Neural crest cell (in vitro differentiated cells): ENCODE results near the gene RUNX2. TPM values are rescaled to one million over a fixed set of nuclear protein-coding genes. Genes with fewer than 3 reads are reported as not detected.
A peak's percentile ranks its signal among the peaks of the same experiment; 100 is the strongest.

Experiments used
- DNase-seq: peaks from one replicate; pipeline ENCODE4 v3.0.0; 2021; ENCODE audit warnings: low read depth, mixed read lengths, low spot score
- H3K27ac Mint-ChIP-seq: one replicate; pipeline ENCODE4 v1.8.0; 2021; ENCODE audit warnings: mild to moderate bottlenecking, mixed read lengths; ENCODE audit not compliant: unreplicated experiment
- H3K27me3 Mint-ChIP-seq: 2 replicates; pipeline ENCODE4 v1.8.0; 2021; ENCODE audit warnings: low read depth, mild to moderate bottlenecking, mixed read lengths
- H3K36me3 Mint-ChIP-seq: 2 replicates; pipeline ENCODE4 v1.8.0; 2021; ENCODE audit warnings: low read depth, mild to moderate bottlenecking, mixed read lengths
- H3K4me1 Mint-ChIP-seq: 2 replicates; pipeline ENCODE4 v1.8.0; 2021; ENCODE audit warnings: mixed read lengths
- H3K4me3 Mint-ChIP-seq: one replicate; pipeline ENCODE4 v1.8.0; 2021; ENCODE audit warnings: mild to moderate bottlenecking, mixed read lengths
- H3K9me3 Mint-ChIP-seq: 2 replicates; pipeline ENCODE4 v1.8.0; 2021; ENCODE audit warnings: mixed read lengths
- total RNA-seq: library from RNA; stranded (reverse); gene quantifications from 2 replicates; pipeline ENCODE4 v1.2.1, GENCODE V29; 2021
- TF ChIP-seq, protein P1 (sequence below): fragments of 200-600 bp; sonication (generic); conservative IDR thresholded peaks from 2 replicates; pipeline ENCODE4 v1.5.0; 2021; ENCODE audit warnings: antibody characterized with exemption, mild to moderate bottlenecking

Gene RUNX2
- total RNA-seq, 1 donor from 2014 or later, result 0.16 TPM

- H3K4me3 Mint-ChIP-seq, result no peak overlapping the region
- no peaks in the 10 kb centered on the region for H3K36me3 Mint-ChIP-seq
- DNase-seq, result no peak
- TF ChIP-seq, protein P1, sequence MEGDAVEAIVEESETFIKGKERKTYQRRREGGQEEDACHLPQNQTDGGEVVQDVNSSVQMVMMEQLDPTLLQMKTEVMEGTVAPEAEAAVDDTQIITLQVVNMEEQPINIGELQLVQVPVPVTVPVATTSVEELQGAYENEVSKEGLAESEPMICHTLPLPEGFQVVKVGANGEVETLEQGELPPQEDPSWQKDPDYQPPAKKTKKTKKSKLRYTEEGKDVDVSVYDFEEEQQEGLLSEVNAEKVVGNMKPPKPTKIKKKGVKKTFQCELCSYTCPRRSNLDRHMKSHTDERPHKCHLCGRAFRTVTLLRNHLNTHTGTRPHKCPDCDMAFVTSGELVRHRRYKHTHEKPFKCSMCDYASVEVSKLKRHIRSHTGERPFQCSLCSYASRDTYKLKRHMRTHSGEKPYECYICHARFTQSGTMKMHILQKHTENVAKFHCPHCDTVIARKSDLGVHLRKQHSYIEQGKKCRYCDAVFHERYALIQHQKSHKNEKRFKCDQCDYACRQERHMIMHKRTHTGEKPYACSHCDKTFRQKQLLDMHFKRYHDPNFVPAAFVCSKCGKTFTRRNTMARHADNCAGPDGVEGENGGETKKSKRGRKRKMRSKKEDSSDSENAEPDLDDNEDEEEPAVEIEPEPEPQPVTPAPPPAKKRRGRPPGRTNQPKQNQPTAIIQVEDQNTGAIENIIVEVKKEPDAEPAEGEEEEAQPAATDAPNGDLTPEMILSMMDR, result no peak
- peaks cover 39% of the 10 kb centered on the region for H3K4me1 Mint-ChIP-seq
- no peak overlapping the region for H3K27ac Mint-ChIP-seq
- H3K27me3 Mint-ChIP-seq, result no peaks in the 10 kb centered on the region
- no peaks in the 10 kb centered on the region for H3K9me3 Mint-ChIP-seq
These were observed 181.3 kb downstream of the RUNX2 start for GRCh38 chr6:45509426-45509825.

- H3K9me3 Mint-ChIP-seq, result no peaks in the 10 kb centered on the region
- TF ChIP-seq, protein P1, result no peak
- no peak overlapping the region for H3K4me3 Mint-ChIP-seq
- H3K27me3 Mint-ChIP-seq, result no peaks in the 10 kb centered on the region
- H3K4me1 Mint-ChIP-seq, result peaks cover 21% of the 10 kb centered on the region
- peak overlapping the region; percentile 30 for H3K27ac Mint-ChIP-seq
- DNase-seq, result no peak
- H3K36me3 Mint-ChIP-seq, result no peaks in the 10 kb centered on the region
These were observed 184.6 kb downstream of the RUNX2 start for GRCh38 chr6:45512717-45513116.

GRCh38 chr6:45513213-45513618 is 185.1 kb downstream of the RUNX2 start:
- DNase-seq, result no peak
- Mint-ChIP-seq H3K9me3 (no peaks in the 10 kb centered on the region), H3K36me3 (no peaks in the 10 kb centered on the region), H3K27ac (peak overlapping the region; percentile 30), H3K4me1 (peaks cover 21% of the 10 kb centered on the region), H3K4me3 (no peak overlapping the region), H3K27me3 (no peaks in the 10 kb centered on the region)
- TF ChIP-seq, protein P1, result no peak

GRCh38 chr6:45513843-45514242 is 185.7 kb downstream of the RUNX2 start:
- H3K4me3 Mint-ChIP-seq, result no peak overlapping the region
- H3K4me1 Mint-ChIP-seq, result peaks cover 21% of the 10 kb centered on the region
- no peak overlapping the region for H3K27ac Mint-ChIP-seq
- H3K27me3 Mint-ChIP-seq, result no peaks in the 10 kb centered on the region
- TF ChIP-seq, protein P1, result no peak
- no peaks in the 10 kb centered on the region for H3K36me3 Mint-ChIP-seq
- DNase-seq, result no peak
- no peaks in the 10 kb centered on the region for H3K9me3 Mint-ChIP-seq

DNA sequence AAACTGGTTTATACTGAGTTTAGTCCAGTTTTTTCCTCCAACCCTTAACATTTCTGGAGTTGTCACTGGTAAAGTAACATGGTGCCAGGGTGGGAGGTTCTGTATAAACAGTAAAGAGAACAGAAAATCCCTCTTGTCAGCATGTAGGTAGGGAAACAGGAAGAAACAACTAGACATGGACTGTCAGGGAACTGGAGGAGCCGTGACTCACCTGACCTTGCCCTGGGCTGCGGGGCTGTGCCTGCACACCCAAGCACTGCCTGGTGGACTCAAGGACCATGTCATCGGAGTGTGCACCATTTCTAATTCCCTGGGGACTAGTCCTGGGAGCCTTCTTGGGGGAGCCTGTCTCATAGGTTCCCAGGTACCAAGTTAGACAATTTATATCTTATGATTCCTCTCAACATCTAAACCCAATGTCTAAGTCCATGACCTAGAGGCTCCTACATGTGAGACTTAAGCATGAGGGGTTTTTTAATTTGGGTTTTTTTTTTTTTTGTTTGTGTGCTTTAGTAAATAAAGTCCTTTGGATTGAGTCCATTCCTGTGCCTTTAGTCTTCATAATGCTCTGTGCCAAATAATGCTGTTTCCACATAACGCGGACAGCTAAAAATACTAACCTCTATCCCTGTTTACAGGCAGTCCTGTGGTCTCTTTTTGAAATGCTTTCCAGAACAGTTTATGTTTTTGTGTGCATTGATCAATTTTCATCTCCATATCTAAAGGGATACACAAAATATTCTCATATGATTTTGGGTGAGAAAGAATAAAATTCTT is 186.5 kb downstream of the RUNX2 start:
- Mint-ChIP-seq H3K27ac (no peak overlapping the region), H3K9me3 (no peaks in the 10 kb centered on the region), H3K36me3 (no peaks in the 10 kb centered on the region), H3K4me3 (no peak overlapping the region), H3K4me1 (peaks cover 21% of the 10 kb centered on the region), H3K27me3 (no peaks in the 10 kb centered on the region)
- TF ChIP-seq, protein P1, result no peak
- DNase-seq, result no peak
